Mammary epithelial cell (primary cell): ENCODE results near the gene CARHSP1.

Experiments used
- EZH2 ChIP-seq: IDR thresholded peaks from 2 replicates; pipeline ENCODE4 v1.6.1; 2012; ENCODE audit warnings: low read length, inconsistent platforms, borderline replicate concordance
- TF ChIP-seq, protein P1 (sequence below), 2 donors: IDR thresholded peaks in 1 of 2; conservative IDR thresholded peaks in 1 of 2; 2 replicates each; pipeline ENCODE4 v1.5.1; 2011 to 2012; ENCODE audit warnings: inconsistent platforms in 2 of 2, low read length in 2 of 2, mild to moderate bottlenecking in 2 of 2, control low read depth in 1 of 2, low read depth in 1 of 2; ENCODE audit not compliant: insufficient read depth in 1 of 2; ENCODE audit errors: extremely low read depth in 1 of 2

- TF ChIP-seq, protein P1, sequence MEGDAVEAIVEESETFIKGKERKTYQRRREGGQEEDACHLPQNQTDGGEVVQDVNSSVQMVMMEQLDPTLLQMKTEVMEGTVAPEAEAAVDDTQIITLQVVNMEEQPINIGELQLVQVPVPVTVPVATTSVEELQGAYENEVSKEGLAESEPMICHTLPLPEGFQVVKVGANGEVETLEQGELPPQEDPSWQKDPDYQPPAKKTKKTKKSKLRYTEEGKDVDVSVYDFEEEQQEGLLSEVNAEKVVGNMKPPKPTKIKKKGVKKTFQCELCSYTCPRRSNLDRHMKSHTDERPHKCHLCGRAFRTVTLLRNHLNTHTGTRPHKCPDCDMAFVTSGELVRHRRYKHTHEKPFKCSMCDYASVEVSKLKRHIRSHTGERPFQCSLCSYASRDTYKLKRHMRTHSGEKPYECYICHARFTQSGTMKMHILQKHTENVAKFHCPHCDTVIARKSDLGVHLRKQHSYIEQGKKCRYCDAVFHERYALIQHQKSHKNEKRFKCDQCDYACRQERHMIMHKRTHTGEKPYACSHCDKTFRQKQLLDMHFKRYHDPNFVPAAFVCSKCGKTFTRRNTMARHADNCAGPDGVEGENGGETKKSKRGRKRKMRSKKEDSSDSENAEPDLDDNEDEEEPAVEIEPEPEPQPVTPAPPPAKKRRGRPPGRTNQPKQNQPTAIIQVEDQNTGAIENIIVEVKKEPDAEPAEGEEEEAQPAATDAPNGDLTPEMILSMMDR (conservative IDR thresholded peaks at IDR 0.05 in 1 of 2, IDR thresholded peaks at IDR 0.05 in 1 of 2; ENCODE audit: extremely low read depth in 1 of 2, insufficient read depth in 1 of 2, low read depth in 1 of 2, low read length in 2 of 2): no peak
- no peak for TF ChIP-seq EZH2
Measured at GRCh38 chr16:8851761-8852403, 16.9 kb downstream of the CARHSP1 start.
